SIG-M5 (cell line): ENCODE measurements around the gene TSPAN15.

Experiments used
- DNase-seq: peaks from one replicate; lab custom pipeline; 2025; lab: John Stamatoyannopoulos, UW

Gene TSPAN15

DNA sequence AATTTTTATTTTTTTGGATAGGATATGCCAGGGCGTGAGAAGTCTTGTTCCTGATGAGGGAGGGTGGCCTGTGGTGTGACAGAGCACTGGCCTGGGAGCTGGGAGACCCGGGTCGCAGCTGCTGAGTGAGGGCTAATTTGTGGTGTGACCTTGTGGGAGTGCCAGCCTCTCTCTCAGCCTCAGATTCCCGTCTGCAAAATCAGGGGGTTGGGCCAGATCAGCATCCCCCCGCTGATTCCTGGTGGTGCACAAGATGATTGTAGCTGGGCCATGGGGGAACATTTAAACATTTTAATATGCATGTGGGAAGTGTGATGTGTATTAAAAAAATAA lies 14.9 kb downstream of the TSPAN15 start:
- DNase-seq = no peak

DNA sequence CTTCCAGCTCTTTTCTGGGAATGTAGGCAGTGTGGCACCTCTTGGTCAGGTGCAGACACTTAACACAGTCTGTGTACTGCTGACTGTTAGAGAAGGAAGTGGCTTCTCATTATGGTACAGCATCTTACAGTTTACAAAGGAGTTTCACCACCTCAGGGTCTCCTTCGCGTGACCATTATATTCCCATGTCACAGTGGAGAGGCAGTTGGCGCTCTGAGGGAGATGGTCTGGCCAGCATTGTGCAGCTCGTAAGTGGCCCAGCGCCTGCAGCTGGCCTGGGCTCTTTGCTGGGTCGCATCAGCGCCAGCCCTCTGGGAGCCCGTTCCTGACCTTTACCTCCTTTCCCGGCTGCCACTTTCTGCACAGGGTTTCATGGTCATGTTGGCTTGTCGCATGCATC lies 15.4 kb downstream of the TSPAN15 start:
- no peak for DNase-seq

DNA sequence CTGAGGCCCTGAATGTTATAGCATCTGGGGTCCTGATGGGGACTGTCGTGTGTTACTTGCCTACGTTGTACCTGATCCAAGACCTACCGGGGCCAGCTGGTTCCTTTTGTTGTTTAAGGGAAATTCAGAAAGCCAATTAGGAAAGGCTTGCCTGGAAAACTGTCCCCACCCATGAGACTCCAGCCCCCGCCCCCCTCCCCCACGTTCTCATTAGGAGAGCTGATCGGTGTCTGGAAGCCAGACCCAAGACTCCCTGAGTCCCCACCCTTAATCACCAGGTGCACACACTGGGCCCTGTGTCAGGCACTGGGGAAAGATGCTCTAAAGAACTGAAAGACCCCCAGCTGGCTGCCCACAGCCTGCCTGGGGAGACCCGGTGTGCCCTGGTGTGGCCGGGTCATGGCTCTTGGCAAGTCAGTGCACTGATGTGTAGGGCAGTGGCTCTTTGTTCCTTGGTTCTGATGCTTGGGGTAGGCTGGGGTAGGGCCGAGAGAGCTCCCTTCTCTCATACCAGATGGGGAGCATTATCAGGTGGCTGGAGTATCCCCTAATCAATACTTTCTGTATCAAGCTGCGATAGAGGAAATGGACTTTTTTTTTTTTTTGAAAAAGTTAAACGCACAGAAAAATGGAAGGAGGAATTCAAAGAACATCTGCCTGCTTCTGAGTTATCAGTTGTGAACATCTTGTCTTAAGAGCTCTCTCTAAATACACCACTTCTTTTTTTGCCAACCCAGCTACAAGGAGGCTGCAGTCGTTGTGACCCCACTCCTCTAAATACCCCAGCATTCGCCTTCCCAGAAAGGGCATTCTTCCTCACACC lies 16.9 kb downstream of the TSPAN15 start:
- DNase-seq = no peak

DNA sequence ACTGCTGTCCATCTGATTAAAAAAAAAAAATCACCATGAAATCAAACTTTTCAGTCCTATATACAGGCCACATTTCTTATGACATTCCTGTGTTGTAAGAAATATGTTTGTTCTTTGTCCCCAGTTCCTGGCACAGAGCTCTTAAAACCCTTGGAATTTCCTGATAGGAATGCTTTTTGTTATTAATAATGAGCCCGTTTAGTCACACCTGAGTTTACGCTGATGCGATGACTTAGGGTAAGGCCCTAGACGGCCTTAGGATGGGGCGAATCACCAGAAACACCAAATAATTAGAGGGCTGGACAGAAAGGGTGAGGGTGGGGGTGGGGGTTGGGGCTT lies 17.5 kb downstream of the TSPAN15 start:
- DNase-seq = no peak

DNA sequence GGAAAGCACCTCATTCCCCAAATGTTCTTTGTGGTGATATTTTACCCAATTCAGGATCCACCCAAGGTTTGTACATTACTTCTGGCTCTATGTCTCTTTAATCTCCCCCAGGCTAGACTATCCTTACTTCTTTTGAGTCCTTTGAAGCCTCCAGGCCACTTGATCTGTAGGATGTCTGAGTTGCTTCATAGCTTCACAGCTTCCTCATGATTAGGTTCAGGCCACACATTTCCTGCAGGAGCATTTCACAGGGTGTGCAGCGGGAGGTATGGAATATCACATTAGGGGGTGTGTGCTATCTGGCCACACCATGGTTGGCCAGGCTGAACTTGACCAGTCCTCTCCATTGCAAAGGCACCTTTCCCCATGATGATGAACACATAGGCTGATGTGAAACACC lies 18.7 kb downstream of the TSPAN15 start:
- no peak for DNase-seq

DNA sequence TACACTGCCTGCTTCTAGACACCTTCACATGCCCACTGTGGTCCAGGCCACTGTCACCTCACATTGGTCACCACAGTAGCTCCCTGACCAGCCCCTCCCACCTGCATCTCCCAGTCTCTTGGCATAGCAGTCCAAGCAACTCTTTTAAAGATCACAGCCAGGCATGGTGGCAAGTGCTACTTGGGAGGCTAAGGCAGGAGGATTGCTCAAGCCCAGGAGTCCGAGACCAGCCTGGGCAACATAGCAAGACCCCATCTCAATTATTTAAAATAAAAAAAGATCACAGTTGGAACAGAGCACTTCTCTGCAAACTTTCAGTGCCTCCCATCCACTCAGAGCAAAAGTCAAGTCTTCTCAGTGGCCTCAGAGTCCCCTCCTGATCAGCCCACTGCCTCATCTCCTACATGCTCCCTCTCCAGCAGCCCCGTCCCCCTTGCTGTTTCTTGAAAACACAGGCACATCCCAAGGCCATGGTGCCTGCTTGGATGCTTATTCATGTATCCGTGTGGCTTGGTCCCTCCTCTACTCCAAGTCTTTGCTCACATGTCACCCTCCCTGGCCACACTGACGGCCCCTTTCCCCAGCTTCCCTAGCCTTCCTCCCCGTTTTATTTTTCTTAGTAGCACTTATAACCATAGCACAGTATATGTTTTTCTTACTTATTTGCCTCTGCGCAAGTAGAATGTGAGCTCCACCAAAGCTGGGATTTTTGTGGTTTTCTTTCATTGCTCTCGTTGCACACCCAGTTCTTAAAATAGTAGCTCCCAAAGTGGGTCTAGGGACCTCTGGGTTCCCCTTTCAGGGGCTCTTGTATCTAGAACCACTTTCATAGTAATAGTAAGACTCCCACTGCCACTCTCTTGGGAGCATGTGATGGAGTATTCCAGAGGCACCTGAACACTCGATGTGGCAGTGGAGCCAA lies 19.5 kb downstream of the TSPAN15 start:
- no peak for DNase-seq

DNA sequence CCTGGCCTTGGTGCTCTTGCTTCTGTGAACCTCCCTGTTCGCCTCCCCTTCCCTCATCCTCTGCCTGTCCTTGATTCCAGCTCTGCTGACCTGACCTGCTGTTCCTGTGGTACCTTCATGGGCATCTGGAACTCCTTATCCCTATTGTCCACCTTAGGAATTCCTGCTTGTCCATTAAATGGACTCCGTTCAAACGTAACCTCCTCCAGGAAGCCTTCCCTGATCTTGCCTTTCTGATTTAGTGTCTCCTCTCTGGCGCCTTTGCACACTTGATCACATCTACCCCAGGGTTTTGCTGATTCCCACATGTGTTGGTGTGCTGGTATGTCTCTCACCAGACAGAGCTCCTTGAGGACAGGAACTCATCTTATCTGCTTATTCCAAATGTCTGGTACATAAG lies 20.9 kb downstream of the TSPAN15 start:
- DNase-seq = no peak

DNA sequence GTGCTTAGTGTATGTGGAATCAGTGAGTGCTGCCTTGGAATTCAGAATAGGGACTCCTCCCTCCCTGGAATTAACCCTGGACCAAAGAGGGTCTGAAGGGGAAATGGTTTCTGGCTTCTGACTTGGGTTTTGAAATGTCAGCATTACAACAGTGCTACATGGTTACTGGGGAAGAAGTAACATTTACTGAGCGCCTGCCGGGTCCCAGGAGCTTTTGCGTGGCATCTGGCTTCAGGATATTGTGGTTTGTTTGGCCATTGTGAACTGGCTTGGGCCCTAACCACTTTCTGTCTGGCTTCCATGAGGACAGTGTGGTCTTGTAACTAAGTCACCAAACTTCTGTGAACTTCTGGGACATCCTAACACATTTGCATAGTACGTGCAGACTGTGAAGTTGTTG lies 21.3 kb downstream of the TSPAN15 start:
- no peak for DNase-seq

DNA sequence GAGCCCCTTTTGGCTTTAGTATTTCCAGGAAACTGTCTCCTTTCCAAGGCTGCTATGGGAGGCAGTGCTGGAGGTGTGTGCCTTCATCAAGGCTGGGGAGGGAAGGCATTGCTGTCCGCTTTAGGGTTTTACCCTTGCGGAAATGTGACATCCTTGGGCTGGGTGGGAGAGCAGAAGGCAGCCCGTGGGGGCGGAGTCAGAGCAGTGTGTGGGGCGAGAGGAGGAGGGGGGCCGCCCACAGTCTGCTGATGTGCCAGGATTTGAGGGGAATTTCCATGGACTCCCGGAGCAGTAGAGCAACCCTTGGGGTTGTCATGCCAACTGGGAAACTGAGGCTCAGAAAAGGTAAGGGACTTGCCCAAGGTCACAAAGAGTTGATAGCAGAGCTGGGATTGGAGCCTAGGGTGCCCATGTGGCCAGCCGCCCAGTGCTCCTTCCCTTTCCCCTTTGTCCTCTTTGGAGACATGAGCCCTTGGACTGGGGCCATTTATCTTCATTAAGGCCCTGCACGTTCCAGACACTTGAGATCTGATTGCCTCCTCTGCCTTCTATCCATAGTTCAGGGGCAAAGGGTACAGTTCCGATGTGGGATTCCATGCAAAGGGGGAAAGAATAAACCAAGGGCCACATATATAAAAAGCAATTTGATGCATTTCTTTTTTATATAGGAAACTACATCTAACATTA lies 22.2 kb downstream of the TSPAN15 start:
- DNase-seq = no peak

DNA sequence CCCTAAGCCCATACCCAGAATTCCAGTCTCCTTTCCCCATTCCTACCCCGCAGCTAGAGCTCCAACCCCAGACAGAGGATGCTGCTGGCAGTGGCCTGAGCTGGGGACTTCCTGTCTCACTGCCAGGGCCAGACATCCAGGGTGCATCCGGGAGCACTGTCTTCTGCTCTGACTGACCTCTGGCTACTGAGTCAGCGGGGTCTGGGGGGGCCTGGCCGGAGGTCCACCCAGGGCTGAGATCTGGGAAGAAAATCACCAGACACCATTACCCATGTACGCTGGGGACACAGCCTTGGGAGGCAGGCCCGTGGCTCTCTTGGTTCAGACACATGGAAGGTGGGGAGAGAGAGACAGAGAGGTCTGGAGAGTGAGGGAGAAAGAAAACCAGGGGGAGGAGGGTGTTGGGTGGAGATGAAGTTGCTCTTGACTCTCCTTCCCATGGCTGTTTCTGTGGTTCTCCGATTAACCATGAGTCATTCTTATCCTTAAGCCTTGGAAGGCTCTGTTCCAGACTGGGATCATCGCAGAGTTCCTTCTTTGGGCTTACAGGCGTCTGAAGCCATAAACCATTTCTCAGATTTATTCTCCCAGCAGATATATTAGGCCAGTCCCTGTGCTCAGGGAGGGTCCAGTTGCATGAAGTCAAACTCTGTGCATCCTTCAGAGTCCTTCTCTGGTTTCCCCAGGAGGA lies 23.6 kb downstream of the TSPAN15 start:
- no peak for DNase-seq

DNA sequence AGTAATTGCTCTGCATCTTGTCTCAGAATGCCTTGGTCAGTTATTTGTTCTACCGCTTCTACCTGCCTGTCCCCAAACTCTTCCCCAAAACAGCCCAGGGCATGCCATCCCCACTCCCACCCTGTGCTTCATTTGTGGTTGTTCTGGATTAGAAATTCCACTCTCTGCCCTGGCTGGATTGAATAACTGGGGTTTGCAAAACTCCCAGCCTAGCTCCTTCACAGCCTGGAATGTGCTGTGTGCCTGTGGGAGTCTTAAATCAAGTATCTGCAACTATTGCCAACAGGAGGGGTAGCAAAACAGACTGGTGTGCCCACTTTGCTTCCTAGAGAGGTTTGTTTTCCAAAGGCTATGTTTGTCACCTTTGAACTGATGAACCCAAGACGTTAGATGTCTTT lies 24.2 kb downstream of the TSPAN15 start:
- DNase-seq = no peak

DNA sequence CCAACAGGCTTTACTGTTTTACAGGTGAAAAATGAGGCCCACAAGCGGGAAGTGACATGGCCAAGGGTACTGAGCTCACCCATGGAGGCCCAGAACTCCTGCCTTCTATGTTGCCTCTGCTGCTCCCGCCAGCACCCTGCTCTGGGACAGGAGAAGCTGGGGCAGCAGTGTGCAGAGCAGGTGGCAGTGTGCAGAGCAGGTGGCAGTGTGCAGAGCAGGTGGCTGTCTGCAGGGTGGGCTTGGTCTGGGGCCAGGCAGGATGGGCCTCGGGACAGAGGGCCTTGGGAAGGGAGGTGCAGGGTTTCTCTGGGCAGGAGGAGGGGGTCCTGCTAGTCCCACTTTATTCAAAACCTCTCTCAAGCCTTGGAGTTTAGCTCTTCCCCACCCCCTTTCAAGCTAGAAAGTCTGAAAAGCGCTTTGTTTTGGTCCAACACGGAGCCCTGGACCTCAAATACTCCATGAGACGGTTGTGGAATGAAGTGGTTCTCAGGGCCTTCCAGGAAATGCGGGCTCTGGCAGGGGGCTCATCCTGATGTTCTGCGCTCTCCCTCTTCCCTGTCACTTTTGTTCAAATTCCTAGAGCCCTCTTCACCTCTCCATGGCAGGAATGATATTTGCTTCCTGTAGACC lies 26.8 kb downstream of the TSPAN15 start:
- DNase-seq = no peak

DNA sequence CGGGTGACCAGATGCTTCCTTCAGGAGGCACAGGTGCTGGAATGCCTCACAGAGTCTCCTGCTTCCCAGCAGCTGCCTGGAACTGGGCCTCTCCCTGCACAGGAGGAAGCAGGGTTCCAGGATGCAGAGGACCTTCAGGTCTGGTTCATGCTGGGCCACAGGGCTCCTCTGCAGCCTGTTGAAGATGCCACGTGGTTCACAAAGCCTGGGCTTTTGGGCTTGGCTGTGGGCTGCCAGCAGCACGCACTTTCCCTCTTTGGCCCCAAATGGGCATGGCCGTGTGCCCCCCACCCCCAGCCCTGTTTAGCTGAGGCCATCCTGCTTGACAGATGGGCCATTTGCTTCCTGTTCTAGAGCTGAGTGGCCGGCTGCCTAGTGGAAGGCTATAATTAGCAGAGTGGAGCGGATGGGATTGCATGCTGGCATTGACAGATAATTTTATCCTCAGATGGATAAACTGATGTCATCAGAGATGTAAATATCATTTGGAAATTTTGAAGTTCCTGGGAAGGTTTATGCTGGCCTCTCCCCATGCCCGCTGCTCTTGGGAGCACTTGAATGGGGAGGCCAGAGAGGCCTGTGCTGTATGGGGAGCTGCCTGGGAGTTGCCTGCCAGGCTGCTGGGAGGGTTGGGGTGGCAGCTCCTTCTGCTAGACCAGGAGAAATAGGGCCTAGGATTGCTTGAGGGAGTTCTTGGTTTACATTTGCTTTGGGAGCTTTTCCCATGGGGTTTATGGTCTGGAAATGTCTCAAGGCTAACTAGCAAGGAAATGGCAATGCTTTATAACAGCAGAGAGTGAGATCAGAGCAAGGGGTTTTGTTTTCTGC lies 28.2 kb downstream of the TSPAN15 start:
- no peak for DNase-seq

DNA sequence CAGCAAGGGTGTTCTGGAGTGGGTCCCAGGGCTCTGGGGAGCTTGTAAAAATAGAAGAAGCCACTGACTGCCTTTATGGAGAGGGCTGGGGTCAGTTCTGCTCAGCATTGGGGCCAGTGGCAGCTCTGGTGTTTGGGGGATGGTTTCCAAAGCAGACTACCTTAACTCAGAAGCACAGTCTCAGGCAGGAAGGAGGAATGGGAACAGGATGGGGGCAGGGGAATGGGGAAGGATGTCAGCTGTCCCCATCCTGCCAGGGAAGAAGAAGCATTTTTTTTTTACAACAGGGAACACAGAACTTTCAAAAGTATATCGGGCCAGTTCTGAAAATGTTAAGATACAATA lies 28.8 kb downstream of the TSPAN15 start:
- DNase-seq = no peak

DNA sequence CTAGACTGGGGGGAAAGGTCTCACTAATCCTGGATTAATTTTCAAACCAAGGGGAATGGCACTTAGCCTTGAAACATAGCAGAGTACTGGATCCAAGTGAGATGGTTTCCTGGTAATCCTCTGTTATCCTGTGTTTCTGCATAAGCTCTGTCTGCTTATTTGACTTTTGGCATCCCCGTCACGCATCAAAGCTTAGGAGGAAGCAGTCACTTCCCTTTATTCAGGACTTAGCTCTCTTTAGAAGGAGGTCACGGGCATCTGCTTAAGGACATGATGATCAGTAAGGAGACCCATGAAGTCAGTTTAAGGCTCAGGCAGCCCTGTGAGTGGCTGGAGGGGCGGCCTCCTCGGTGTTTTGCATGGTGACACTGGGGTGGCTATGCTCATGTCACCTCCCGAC lies 30.0 kb downstream of the TSPAN15 start:
- no peak for DNase-seq

DNA sequence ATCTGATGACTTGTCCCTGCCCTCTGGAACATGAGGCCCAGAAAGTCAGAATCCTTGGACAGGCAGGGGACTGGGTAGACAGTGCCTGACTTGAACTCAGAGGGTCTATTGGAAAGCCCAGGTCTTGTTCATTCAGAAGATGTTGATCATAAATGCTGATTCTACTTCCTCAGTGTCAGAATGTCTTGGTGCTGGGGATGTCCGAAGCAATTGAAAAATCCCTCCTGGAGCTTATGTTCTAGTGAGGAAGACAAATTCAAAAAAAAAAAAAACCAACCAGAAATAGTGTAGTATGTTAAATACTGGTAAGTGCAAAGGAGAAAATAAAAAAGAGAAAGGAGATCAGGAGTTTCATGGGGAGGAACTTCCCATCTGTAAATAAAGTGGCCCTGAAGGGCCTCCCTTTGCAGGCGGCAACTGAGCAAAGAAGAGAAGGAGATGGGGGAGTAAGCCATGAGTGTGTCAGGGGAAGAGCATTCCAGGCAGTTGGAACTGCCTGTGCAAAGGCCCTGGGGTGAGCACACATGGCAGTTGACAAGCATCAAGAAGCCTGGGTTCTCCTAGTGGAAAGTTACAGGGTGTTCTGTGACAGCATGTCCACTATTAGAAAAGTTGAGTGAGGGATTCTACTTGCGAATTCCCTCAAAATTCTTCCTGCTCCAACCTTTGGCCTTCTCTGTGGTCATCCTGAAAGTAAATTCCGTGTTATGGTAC lies 30.7 kb downstream of the TSPAN15 start:
- DNase-seq = no peak

DNA sequence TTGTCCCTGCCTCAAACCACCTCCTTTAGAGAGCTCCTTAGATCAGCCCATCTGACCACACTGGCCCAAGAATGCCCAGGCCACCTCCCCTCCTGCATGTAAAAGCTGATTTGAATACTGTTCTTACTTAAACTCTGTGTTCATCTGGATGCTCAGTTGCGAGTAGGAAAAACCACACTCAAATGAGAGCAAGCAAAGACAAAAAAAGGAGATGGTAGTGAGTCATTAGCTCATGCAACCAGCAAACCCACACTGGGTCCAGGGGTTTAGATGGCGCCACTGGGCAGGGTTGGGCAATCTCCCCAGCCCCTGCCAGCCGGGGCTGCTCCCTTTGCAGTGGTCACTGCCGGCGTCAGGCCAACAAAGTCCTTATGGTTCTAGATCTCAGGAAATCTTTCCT lies 32.7 kb downstream of the TSPAN15 start:
- DNase-seq = no peak

DNA sequence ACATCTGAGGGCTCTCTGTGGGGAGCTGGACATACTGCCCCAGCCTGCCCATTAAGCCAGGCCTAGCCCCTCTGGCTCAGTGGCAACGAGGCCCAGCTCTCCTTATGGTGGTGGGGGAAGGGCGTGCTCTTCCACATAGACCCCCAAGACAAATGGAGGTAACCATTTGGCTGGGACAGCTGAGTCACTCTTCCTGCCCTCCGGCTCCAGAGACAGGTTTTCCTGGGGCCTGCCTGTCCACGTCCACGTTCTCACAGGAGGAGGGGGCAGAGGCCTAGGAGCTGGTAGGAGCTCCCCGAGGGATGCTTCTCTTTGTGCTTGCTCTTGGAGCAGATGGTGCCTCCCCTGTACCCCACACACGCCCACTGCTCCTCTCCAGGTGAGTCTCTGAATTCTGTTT lies 33.5 kb downstream of the TSPAN15 start:
- DNase-seq = no peak

DNA sequence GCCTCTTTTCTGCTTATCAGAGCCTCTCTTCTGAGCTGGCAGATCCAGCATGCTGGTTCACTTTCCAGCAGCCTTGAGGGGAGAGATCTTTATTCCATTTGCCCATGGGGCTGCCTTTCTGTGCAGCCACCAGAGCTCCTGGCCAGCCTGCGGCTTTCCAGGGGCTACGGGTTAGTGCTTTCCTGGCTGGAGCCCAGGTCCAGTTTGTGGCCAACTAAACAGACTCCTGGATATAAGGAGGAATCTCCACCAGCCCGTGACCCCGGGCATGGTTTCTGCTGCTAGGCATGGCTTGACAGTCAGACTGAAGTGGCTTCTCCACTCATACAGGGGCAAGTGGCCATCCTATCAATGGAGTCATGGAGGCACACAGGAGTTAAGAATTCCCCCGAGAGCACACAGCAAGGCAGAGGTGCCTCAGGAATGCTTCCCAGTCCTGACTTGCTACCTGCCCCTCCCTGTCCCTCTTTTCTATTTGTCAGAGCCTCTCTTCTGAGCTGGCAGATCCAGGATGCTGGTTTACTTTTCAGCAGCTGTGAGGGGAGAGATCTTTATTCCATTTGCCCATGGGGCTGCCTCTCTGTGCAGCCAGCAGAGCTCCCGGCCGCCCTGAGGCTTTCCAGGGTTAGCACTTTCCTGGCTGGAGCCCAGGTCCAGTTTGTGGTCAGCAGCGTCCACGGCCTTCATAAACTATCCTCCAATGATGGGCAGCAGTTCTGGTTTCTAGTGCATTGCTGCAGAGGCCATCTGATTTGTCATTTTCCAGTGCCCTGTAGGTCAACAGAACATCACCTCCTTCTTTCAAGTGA lies 35.9 kb downstream of the TSPAN15 start:
- DNase-seq = no peak
